CD4-positive, alpha-beta T cell treated with Interleukin-6 for 4 hours (primary cell): ENCODE data around the gene PLCL1.
"Not testable (repeated sequence)": the region's sequence is repeated elsewhere in the genome, so short reads cannot be mapped to it uniquely, and the experiment has no call there.

Experiments used
- DNase-seq: peaks from one replicate; pipeline ENCODE4 v3.0.0-alpha.2; 2020; ENCODE audit warnings: mixed read lengths

Gene PLCL1

DNA sequence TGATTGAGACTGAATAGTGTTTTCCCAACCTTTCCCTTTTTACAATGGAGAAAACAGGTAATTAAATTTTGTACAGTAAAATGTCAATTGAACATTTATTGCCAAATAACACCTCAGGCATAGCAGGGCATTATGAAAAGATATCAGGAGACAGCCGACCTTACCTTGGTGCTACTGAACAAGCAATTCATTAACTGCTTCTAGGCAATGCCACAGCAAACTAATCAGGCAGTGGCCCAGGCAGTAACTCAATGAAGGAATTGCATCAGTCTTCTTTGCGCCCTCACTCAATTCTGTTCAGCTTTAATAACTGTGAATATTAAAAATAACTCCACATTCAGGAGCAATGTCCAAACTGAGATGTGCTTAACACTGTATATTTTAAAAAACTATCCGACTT, 6.1 kb downstream of the PLCL1 start:
- no peak for DNase-seq

DNA sequence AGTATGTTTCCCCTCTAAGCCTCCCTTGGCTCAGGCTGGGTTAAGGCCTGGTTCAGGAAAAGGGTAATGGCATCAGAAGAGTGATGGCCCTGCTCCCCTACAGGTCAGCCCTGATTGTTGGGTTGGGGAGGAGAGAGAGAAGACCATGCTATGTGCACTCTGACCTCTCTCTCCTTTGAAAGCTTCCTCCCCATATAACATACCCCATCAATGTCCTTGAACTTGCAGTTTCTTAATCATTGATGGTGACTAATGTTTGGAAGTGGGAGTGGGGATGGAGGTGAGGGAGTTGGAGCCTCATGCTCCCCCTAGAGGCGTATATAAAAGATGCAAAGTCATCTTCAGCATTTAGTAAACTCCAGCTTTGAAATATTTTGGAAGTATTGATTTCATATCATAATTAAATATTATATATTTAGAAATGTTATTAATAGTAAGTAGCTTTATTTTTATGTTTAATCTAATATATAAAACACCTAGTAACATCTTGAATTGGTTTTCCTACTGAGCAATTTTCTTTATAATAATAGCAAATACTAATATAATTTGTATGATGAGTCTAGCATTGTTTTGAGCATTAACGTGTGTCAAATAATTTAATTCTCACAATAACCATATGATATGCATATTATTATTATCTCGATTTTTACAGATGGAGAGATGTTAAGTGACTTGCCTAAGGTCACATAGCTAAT, 8.8 kb downstream of the PLCL1 start:
- DNase-seq = peak; percentile 12

DNA sequence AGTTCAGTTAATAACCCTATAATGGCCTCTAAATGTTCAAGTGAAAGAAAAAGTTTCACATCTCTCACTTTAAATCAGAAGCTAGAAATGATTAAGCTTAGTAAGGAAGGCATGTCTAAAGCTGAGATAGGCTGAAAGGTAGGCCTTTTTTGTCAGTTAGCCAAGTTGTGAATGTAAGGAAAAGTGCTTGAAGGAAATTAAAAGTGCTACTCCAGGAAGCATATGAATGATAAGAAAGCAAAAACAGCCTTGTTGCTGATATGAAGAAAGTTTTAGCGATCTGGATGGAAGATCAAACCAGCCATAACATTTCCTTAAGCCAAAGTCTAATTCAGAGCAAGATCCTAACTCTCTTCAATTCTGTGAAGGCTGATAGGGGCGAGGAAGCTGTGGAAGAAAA, 10.1 kb downstream of the PLCL1 start:
- no peak for DNase-seq

DNA sequence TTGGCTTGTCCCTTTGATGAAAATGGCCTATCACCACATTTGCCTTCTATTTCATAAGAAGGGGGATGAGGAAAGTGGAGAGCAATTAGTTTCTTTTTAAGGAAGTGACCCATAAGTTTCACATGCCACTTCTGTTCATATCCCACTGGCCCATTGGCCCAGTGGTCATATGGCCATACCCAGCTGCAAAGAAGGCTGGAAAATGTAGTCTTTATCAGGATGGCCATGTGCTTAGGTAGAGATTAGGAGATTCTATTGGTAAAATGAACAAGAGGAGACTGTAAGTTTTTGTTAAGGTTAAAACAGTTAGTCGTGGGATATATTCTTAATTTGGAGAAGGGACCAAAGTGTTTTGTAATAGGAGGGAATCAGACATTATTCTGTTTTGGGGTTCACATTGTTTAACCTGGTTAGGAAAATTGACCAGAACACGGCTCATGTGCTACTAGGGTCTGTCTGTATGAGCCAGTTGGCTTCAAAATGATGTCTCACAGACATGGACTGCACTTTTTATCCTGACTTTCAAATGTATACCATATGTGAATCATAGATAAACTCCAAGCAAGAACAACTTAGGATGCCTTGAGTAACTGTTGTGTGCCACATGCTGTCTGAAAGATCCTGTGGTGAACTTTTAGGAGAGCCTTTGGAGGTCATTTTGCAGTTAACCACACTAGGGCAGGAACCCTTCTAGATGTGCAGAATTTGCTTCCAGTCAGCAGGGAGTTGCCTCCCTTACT, 17.3 kb downstream of the PLCL1 start:
- DNase-seq = no peak

DNA sequence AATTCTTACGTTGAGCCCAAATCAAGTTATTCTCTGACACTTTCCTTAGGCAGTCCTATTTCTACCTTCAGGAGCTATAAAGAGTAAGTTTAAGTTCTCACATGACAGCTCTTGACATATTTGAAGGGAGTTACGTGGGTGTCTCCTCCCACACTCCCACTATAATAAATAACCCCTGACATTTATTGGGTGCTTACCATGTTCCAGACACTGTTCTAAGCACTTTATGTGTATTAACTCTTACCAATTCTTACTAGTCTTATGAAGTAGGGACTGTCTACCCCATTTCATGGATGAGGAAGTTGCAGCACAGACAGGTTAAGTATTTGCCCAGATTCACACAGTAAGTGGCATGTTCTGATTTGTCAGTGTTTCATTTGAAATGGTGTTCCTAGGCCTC, 17.9 kb downstream of the PLCL1 start:
- no peak for DNase-seq

DNA sequence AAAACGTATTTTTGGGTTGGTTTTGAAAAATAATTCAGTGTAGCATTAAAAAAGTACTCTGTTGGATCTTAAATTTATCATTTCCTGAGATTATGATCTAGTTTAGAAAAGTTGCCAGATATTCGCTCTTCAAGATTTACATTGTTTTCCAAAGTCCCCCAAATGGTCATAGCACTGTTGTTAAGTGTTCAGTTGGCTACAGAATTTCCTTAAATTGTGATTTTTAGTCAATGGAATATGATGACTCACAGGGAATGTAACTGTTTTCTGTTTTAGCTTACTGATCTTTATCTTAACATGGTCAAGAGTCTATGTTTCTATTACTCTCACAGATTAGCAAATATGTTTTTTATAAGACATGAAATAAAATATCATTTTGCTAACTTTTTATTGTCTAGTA, 23.2 kb downstream of the PLCL1 start:
- no peak for DNase-seq

DNA sequence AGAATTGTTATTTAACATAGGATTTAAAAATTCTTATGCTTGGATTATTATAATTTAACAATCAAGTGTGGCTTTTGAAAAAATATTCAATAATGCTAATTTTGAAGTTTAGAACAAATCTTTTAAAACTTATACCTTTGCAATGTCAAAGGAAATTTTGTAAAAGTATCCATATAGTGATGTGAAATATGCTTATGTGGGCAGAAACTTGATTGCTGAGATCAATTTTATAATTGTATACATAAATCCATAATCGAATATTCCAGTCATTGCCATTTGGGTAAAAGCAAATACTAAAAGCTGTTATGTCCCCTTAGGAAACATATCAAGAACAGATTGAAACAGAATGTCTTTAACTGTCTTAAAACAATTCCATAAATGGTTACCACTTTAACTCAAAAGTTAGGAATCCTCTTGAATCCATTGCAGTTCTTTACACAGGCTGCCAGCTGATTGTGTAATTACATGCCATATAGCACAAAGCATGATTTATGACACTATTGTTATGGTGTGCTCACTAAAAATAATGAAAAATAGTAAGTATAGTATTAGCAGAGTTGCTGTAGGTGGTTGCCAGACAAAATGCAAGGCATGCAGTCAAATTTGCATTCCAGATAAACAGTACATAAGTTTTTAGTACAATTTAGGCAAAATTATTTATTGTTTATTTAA, 24.2 kb downstream of the PLCL1 start:
- DNase-seq = no peak

DNA sequence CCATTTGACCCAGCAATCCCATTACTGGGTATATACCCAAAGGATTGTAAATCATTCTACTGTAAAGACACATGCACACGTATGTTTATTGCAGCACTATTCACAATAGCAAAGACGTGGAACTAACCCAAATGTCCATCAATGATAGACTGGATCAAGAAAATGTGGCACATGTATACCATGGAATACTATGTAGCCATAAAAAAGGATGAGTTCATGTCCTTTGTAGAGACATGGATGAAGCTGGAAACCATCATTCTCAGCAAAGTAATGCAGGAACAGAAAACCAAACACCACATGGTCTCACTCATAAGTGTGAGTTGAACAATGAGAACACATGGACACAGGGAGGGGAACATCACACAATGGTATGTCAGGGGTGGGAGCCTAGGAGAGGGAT, 30.4 kb downstream of the PLCL1 start:
- DNase-seq = not testable (repeated sequence)

DNA sequence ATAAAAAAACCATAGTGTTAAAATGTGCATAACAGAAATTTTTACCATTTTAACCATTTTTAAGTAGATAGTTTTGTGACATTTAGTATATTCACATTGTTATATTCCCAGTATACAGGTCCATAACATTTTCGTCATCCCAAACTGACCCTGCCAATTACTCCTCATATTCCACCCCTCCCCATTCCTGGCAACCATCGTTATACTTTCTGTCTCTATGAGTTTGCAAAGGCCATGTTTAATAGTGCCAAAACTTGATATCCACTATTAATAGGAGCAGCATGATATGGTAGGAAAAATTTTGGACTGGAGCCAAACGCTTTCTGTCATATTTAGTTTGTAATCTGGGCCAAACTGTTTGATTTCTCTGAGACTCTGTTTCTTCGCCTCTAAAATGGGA, 30.9 kb downstream of the PLCL1 start:
- no peak for DNase-seq

DNA sequence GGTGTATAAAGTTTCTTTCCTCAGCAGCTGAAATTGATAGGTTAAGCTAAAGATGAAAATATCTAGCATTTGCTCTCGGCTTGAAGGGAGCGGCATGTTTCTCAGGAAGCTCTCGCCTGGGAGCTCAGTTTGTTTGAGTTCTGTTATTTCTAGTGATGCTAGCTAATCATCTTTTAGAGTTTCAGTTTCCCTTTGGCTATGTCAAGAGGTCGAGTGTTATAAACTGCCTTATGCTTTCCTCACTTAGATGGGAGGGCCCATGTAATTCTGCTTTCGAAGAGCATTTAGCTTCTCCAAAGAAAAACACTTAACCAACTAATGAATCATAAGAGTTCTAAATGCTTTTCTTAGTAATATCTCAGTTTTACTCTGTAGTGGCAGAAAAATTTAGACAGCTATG, 33.6 kb downstream of the PLCL1 start:
- peak; percentile 45 for DNase-seq

DNA sequence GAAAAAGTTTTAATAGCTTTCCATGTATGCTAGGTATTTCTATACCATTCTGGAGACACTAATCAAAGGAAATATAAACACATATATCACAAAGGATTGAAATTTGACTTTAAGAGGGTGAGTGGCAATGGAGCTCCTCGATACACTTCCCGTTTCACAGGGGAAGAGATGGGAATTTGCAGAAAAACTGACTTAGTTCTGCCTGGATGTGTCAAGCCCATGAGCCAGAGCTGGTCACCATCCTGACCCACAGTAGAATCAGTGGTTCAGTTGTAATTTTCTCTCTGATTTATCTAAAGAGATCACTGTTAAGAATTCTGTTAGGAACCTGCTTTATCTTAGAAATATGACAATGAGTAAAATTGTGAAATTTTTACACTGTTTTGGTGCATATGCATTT, 34.2 kb downstream of the PLCL1 start:
- no peak for DNase-seq

DNA sequence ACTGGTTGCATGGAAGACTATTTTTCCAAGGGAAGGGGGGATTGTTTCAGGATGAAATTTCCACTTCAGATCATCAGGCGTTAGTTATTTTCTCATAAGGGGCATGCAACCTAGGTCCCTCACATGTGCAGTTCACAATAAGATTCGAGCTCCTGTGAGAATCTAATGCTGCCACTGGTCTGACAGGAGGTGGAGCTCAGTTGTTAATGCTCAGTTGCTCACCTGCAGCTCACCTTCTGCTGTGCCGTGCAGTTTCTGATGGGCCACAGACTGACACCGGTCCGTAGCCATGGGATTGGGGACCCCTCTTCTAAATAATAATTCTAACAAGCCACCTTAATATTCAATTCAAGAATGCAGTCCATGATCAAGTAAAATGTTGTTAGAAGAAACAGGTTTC, 34.9 kb downstream of the PLCL1 start:
- DNase-seq = peak; percentile 27

DNA sequence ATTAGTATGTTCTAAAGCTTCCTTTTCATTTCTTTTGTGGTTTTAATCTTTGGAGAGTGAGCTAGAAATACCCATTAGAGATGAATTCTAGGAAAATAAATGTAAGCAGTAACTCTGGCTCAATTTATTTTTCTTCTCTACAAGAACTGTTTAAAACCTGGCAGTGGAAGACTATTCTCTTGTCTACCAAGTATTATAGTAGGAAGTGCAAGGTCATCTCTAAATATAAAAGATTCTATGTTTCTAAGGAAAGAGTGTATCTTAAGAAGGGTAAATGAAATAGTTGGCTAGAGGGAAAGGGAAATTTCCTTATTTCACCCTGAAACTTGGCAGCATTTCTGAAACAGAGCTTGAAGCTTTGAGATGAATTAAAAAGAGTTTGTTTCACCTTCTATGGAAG, 35.5 kb downstream of the PLCL1 start:
- DNase-seq = no peak

DNA sequence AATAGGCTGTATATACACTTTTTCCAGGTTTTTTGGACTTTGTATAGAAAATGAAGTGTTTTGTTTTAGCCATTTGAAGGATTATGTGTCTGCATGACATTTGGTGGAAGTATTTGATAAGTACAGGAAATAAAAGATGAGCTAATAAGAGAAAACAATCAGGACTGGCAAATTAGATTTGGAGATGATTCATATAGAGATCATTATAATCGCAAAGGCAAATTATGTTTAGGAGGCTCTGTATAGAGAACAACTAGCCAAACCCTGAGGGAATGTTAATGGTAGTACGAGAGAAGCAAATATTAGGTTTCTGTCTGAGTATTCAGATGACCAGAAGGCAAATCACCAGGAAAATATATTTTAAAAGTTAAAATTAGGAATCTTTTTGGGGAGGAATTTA, 41.7 kb downstream of the PLCL1 start:
- no peak for DNase-seq

DNA sequence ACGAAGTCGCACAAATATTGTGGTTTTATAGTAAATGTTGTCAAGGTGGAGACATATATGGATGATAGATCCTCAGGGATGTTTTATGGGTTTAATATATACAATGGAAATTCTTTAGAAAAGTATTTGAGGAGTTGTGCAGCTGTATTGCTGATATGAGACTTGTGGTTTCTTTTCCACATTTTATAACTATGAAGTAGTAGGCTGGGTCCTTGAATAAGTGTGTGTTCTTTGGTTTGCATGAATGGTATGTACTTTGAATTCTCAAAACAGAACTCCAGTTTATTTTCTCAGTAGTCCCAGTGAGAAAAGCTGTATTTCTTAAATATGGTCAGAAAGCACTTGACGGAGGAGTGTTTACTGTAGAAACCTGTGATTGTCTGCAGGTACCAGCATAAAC, 42.4 kb downstream of the PLCL1 start:
- no peak for DNase-seq

DNA sequence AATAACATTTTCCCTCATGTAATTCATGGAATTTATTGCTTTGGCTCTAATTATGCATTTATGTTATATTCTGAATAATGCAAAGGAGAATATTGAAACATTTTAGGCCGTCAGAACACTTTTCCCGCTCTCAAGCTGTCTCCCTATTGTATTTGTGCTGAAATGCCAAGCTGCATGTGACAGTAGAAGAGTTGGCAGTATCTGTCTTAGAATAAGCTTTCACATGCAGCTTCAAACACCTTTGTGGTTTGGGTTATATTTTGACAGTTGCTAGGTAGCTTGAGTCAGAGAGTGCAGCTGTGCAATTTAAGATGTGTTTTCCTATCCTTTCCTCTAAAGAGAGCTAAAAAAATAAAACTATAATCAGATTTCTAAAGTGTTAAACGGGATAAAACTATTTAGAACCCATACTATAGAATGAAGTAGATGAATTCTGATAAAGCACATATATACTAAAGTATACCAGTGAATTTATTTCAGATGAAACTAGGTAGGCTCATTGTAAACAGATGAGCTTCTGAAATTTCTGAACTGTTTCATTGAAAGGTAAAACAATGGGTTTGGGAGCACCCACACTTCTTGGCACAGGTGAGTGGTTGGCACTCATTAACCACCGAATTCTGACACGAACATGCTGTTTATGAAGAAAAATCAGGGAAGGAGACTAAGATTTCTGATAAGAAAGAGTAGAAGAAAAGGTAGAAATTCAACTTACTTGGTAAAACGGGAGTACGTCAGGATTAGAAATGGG, 43.4 kb downstream of the PLCL1 start:
- DNase-seq = peak; percentile 25

DNA sequence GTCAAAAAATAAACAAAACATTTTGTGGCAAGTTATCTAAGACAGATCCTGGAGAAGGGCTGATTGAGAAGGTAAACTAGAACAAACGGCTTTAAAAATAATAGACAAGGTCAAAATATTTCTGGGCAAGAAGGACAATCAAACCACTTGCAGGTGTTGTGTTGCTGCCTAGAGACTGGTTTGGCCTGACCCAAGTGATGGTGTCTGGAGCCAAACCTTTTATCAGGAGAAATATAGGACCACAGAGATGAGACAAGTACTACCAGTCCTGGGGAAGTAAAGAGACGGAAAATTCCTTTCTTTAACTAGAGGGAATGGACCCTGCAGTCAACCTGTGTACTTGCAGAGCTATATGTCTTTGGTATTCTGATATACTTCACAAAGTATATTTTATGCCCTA, 44.2 kb downstream of the PLCL1 start:
- DNase-seq = no peak

DNA sequence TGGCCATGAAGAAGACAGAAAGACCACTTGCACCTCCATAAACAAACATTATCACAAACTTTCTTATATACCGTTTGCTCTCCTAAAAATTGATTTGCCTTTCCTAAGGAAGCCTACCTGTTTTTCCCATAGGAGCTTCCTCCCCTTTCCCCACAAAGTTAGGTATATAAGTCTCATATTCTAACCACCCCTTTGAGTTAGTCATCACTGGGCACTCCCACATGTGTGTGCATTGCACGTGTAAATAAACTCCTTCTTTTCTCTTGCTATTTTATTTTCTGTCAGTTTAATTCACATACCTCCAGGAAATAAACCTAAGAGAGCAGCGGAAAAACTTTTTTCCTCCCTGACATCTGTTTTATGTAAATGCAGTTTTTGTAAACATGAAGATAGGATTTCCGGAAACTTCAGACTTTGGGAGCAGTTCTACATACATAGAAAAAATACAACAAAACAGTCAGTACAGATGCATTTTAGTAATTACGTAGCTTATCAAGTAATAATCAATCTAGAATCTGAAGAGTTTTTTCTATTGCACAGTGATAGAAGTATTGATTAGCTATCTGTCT, 46.6 kb downstream of the PLCL1 start:
- no peak for DNase-seq

DNA sequence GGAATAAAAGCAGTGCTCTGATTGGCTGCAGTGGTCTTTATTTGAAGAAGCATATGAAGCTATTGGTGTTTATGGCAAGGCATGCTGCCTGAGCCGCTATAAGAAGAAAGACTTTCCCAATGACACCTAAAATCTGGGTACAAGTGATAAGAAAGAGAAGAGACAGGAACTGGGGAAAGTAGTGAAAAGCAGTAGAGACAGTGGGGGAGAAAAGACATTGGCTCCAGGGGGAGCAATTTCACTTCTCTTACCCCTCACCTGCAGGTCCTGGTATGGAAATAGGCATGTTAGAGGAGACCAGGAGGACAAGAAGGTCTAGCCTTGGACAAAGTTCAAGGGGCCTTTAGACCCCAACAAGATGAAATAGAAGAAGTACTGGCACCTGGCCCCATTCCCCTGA, 47.1 kb downstream of the PLCL1 start:
- DNase-seq = peak; percentile 30

DNA sequence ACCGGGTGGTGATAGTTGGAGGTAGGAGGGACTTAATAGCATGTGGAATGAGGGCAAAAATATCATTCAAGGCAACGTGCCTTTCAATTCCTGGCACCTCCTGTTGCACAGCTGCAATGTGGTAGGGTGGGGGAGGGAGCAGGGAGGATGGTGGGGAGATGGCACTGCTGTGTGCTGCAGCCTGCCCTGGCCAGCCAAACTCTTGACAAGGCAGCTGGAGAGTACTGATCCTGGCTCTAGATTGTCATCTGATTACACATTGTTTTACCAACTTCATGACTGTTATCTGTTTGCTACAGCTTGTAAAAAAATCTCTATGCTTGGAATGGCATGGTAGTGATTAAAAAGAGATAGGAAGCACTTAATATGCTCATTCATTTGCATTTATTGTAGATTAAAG, 47.7 kb downstream of the PLCL1 start:
- no peak for DNase-seq

DNA sequence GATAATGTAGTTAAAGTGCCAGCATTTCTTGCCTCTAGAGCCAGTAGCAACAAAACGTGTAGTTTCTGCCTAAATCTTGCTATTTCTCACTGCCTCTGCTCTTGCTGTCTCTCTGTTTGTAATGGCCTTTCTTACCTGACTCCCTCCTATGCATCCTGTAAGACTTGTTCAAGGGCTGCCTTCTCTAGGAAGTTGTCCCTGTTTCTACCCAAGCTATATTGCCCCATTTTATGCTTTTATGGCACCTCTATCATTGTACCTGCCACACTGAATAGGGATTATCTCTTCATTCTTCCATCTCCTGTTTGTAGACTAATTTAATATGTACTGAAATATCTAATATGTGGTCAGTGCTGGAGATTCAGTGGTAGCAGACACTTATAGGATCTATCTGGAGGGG, 49.2 kb downstream of the PLCL1 start:
- no peak for DNase-seq

DNA sequence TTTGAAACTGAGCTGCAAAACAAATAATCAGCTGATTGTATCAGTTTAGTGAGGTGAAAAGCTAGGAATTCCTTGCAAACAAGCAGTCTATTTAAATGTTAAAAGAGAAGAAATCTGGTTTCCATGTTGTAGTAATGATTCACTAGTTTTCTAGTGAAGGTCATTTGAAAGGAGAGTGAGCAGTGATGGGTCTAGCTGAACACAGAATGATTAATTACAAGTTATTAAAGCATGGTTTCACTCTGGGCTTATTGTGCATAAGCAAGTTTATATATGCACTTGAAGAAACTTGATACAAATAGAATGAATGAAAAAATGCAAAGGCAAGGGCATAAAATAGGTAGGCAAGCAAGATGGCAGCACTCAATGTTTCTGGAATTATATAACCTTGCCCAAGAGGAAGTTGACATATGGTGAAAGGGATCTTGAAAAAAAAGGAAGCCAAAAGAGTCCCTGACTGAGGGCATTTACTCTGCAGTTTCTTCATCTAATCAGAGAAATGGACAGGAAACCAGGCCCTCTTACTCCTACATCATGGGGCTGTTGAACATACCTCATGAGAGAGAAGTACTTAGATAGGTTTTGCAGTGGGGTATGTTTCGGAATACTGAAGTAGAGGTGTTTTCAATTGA, 53.2 kb downstream of the PLCL1 start:
- no peak for DNase-seq
